Right renal cortex interstitium (tissue), 3 donors: ENCODE data around the gene SYTL5. TPM values are rescaled to one million over a fixed set of nuclear protein-coding genes. Genes with fewer than 3 reads are reported as not detected.

Experiments
- DNase-seq, 3 donors: peaks; one replicate each; pipeline ENCODE4 v3.0.0-alpha.2; 2013; ENCODE audit warnings: low read depth in 3 of 3, low spot score in 2 of 3
- polyA plus RNA-seq, 3 donors: library from polyadenylated mRNA; unstranded; fragments of 120-200 nt; gene quantifications; one replicate each; pipeline ENCODE4 v1.2.1, GENCODE V29; 2013; ENCODE audit not compliant: insufficient read length in 3 of 3

The SYTL5 gene
- polyA plus RNA-seq, 3 donors: 2.8 to 3.4 (median 2.8) TPM

- no peak for DNase-seq
Measured at GRCh38 chrX:38086451-38087215, 80.3 kb downstream of the SYTL5 start.

DNA sequence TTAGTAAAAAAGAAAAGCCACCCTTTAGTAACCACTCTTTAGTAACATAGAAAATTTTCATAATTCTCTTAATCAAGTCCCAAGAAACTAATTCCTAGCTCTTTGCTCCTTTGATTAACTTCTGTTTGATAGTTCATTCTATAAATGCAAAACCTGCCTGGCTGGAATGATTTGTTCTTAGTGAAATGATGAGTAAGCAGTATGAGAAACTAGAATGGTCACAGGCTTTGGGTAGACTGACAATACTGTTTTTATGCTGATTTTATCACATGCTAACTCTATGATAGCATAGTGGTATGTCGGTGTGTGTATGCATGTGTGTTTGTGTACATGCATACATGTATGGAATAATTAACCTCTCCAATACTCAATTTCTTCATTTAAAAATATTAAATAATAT lies 81.2 kb downstream of the SYTL5 start:
- DNase-seq: no peak

DNA sequence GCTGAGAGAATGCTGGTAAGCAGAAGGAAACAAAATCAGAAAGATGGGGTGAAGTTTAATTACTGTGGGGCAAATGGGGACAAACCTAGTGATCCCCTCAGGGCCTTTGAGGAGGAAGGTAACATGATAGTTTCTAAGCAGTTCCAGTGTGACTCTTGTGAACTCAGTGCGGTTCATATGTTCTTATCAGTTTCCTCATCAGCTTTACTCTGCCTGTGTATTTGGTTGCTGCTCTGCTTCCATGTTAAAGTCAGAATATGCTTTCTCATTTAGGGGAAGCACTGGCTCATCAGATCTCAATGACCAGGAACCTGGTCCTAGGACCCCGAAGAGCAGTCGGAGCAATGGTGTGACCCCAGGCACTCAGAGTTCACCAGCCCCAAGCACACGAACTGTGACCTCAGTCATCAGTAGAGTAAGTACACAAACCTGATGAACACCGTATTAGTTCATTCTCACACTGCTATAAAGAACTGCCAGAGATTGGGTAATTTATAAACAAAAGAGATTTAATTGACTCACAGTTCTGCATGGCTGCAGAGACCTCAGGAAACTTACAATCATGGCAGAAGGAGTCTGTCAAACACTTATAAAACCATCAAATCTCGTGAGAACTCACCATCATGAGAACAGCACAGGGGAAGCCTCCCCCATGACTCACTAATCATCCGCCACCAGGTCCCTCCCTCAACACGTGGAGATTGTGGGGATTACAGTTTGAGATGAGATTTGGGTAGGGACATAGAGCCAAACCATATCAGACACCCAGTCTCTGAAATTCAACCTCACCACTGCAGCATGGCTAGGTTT lies 83.0 kb downstream of the SYTL5 start:
- no peak for DNase-seq

DNA sequence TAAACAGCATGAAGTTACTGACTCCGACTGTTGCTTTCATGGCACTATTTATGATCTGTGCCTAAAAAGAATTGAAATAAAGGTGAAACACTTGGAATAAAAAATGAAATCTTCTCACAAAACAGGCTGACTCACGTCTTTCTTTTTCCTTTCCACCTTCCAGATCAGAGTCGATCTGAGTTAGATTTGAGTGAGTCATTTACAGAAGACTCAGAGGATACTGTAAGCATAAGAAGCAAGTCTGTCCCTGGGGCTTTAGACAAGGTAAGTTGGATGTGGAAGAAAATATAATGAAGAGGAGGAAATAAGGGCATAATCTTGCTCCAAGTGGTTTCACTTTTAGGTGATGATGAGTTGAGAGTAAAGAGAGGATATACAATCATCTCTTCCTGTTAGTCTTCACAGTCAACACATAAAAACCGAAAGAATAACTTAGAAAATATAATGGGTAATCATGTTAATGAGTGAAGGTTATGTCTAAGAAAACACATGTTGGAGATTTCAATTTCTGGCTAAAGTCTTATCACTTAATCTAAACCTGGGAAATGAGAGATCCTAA lies 89.7 kb downstream of the SYTL5 start:
- no peak for DNase-seq

- DNase-seq: no peak
Measured at GRCh38 chrX:38099688-38100087, 93.3 kb downstream of the SYTL5 start.

DNA sequence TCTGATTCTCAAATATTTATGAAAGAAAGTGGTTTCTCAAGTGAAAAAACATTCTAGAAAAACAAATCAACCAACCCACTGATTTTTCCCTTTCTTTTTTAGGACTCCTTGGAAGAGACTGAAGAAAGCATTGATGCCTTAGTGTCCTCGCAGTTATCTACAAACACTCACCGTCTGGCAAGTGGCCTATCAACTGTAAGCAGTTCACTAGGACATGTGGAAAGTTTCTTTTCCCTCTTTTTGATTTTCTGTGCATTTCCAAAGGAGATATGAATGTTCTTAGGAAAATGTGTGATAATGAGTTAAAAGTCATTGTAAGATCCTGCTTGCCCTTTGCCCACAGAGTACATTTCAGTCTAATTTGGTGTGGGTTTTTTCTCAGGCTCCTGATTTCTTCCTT lies 95.9 kb downstream of the SYTL5 start:
- no peak for DNase-seq

DNA sequence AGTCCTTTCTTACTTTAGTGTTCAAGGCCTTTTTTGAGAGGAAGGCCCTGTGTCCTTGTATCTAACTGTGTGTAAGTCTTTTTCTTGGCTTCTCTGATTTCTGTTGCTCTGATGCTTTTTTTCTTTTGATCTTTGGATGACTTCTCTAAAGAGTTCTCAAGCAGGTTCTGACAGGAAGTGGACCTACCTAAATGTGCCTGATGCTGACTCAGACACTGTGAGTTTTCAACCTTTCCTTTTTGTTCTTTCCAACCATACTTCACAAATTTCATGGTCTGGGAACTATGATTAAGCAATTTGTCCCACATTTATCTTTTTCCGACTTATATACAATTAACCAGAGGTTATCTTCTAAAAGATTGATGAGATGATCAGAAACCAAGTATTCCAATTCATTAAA lies 96.5 kb downstream of the SYTL5 start:
- DNase-seq: no peak

DNA sequence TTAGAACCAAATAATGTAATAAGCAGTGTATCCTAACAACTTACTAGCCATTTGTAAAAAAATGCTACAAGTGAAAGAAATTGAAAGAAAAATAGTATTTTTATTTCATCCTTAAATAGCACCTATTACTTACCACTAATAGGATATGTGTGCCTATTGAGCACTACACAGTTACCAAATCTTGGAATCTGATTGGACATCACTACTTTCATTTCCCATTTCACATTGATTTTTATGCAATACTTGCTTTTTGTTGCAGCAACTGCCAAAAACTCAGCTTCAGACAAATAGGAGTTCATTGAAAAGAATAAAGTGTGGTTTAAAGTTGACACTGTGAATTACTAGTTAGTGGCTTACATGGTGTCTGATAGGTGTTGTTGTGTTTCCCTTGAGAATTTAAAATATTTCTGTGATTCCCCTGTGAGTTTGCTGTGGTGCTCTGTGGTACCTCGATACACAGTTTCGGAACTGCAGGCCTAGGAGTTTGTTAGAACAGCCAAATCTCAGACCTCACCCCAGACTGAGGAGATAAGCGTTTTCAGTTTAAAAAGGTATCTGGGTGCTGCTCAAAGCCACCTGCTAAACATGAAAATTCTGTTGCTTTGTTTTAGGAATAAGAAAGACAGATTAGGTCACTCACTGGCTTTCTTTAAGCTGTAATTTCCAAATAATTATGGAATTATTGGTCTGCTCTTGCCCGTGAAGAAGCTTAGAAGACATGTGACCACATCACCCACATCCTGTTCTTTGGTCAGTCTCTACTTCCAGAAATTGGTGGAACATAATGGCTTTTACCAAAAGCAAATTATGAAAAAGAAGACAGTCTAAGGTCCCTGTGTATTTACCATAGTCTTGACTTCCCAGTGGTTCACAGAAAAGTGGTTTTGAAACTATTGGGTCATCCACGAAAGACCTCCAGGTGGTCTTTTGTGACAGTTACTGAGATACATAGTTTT lies 97.8 kb downstream of the SYTL5 start:
- no peak for DNase-seq

DNA sequence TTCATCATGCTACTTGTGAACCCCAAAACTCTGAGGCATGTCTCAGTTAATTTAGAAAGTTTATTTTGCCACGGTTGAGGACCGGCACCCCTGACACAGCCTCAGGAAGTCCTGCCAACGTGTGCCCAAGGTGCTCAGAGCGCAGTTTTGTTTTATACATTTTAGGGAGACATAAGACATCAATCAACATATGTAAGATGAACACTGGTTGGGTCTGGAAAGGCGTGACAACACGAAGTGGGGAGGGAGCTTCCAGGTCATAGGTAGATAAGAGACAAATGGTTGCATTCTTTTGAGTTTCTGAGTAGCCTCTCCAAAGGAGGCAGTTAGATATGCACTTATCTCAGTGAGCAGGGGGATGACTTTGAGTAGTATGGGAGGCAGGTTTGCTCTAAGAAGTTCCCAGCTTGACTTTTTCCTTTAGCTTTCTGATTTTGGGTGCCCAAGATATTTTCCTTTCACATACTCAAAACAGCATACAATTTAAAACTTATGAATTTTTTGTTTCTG lies 98.9 kb downstream of the SYTL5 start:
- no peak for DNase-seq

GRCh38 chrX:38106991-38107655 lies 100.8 kb downstream of the SYTL5 start:
- no peak for DNase-seq

GRCh38 chrX:38108364-38108763 lies 102.0 kb downstream of the SYTL5 start:
- no peak for DNase-seq

DNA sequence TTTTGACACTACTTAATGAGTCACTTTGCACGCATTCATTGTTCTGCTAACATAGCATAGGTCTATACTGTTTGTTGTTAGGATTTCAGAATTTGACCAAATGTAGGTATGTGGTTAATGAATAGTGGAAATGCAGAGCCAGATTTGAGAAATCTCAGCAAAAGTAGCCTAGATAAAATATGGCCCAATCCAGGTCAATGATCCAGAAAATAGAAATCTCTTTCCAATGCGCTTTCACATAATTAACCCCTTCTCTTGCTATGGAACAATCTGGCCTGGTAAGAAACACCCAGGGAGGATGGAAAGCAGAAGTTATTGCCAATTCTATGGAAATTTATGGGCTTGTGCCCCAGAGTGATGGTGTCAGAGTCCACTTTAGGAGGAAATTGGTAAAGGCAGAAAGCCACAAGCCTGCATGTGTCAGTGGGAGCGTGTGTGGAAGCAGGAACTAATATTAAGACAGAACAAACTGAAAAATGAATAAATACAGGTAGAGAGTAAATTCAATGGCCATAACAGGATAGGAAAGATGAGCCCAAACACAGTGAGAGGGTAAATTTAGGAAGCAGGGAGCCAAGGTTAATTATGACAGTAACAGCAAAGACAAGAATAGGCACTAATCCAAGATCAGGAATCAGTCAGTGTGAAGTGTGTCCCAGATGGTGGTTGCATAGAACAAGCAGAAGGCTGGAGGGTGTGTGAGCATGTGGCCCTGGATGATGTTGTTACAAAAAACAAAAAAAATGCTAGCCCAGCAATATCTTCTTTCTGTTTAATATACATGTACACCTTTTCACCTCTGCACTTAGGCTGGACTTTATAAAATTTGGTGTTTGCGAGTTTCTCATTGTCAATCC lies 102.9 kb downstream of the SYTL5 start:
- DNase-seq: no peak

DNA sequence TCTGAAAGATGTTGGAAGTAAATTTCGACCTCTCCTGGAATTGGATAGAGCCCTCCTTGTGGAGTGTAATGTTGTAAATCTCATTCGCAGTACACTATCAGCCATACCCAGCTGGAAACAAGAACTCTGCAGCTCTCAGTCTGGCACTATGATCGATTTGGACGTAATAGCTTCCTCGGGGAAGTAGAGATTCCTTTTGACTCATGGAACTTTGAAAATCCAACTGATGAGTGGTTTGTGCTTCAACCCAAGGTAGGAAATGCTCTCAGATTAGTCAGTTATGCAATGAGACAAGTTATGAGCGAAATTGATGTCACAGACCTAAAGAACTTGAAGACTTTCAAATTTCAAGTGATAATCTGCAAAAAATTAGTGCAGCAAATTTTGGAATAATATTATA lies 103.9 kb downstream of the SYTL5 start:
- no peak for DNase-seq

DNA sequence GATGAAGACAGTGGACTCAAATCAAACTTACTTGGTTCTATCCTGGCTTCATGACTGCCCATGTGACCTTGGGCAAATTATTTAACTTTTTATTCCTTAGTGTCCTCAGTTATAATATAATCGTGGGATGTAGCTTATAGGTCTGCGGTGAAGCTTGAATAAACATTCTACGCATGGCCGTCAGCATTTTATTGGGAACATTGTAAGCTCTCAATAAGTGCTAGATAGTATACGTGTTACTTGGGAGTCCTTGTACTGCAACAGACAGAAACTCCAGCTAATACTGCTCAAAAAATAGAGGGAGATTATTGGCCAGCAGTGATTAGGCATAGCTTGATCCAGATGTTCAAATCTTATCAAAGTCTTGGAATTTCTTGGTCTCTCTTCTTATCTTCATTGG lies 104.8 kb downstream of the SYTL5 start:
- no peak for DNase-seq

- DNase-seq: no peak
Measured at GRCh38 chrX:38112566-38112965, 106.2 kb downstream of the SYTL5 start.

GRCh38 chrX:38116706-38117105 lies 110.4 kb downstream of the SYTL5 start:
- DNase-seq: no peak

GRCh38 chrX:38117485-38117884 lies 111.1 kb downstream of the SYTL5 start:
- no peak for DNase-seq

DNA sequence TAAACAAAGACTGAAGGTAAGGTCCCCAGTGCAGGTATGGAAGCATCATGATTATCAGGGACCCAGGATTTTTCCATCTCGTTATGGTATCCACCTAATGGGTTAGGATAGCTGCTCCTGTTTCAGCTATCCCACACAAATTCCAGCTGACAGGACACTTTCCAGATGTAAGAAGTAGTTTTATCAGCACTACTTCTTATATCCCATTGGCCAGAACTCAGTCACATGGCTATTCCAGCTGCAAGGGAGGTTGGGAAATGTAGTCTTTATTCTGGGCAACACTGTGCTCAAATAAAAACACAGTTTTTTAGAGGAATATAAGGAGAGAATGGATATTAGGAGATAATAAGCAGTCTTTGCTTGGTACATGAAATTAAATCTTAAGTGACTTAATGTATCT lies 117.6 kb downstream of the SYTL5 start:
- DNase-seq: no peak

- no peak for DNase-seq
Measured at GRCh38 chrX:38126179-38126578, 119.8 kb downstream of the SYTL5 start.
